Upper lobe of left lung (tissue), 4 donors: Measurements from ENCODE around the gene ZNF599.

Experiments
- EP300 ChIP-seq, 4 donors: sonication (generic); formaldehyde crosslinking; IDR thresholded peaks; one replicate each; pipeline ENCODE4 v1.5.1; 2017; ENCODE audit warnings: antibody characterized with exemption in 4 of 4, control low read depth in 2 of 4
- POLR2A ChIP-seq, 4 donors: fragments of 450-650 bp; IDR thresholded peaks; one replicate each; pipeline ENCODE4 v1.5.1; 2016 to 2017; ENCODE audit warnings: antibody characterized with exemption in 4 of 4, mild to moderate bottlenecking in 2 of 4
- POLR2AphosphoS5 ChIP-seq, 2 donors: sonication (generic); formaldehyde crosslinking; IDR thresholded peaks; one replicate each; pipeline ENCODE4 v1.5.1; 2017; ENCODE audit warnings: antibody characterized with exemption in 2 of 2
- TF ChIP-seq, protein P1 (sequence below), 6 experiments: fragments of 450-650 bp in 4 of 6; fragments of 200-600 bp in 2 of 6; sonication (generic) in 2 of 6; IDR thresholded peaks; one replicate each; pipeline ENCODE4 v1.5.1; 2016 to 2019; ENCODE audit warnings: antibody characterized with exemption in 6 of 6

DNA sequence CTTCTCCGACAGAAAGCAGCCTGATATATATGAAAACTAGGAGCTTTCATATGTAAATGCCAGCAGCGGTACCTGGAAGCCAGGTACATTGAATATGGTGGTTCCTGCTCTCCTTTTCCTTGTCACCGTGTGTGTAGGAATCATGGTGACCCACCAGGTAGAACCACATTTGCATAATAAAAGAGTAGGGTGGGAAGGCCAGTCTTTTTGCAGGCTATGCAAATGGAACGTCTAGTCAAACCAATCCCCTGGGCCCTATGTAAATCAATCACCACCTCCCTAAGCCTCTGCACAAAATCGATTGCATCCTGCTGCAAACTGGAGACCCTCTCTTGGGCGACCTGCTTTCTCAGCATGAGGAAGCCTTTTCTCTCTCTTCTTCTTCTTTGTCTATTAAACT lies 61.1 kb downstream of the ZNF599 start:
- TF ChIP-seq POLR2AphosphoS5 (IDR thresholded peaks at IDR 0.05) (no peak), EP300 (IDR thresholded peaks at IDR 0.05) (no peak), POLR2A (IDR thresholded peaks at IDR 0.05) (no peak)
- TF ChIP-seq, protein P1, sequence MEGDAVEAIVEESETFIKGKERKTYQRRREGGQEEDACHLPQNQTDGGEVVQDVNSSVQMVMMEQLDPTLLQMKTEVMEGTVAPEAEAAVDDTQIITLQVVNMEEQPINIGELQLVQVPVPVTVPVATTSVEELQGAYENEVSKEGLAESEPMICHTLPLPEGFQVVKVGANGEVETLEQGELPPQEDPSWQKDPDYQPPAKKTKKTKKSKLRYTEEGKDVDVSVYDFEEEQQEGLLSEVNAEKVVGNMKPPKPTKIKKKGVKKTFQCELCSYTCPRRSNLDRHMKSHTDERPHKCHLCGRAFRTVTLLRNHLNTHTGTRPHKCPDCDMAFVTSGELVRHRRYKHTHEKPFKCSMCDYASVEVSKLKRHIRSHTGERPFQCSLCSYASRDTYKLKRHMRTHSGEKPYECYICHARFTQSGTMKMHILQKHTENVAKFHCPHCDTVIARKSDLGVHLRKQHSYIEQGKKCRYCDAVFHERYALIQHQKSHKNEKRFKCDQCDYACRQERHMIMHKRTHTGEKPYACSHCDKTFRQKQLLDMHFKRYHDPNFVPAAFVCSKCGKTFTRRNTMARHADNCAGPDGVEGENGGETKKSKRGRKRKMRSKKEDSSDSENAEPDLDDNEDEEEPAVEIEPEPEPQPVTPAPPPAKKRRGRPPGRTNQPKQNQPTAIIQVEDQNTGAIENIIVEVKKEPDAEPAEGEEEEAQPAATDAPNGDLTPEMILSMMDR (IDR thresholded peaks at IDR 0.05), result no peak
